Skin of body (tissue), 3 donors: Measurements from ENCODE around the gene SLC7A4. TPM values are rescaled to one million over a fixed set of nuclear protein-coding genes. Genes with fewer than 3 reads are reported as not detected.

Experiments used
- DNase-seq: peaks from one replicate; lab custom pipeline; 2025; lab: John Stamatoyannopoulos, UW
- small RNA-seq: library from RNA; depleted of rRNA; stranded (forward); fragments of <200 nt; gene quantifications from one replicate; pipeline ENCODE3, GENCODE V24; 2014; ENCODE audit warnings: low replicate concordance
- total RNA-seq: library from RNA; depleted of rRNA; stranded (reverse); fragments of >200 nt; gene quantifications from one replicate; pipeline ENCODE4 v1.2.3, GENCODE V29; 2014

SLC7A4 gene
- total RNA-seq, 1 donor from 2014 or later = 0.69 TPM

DNA sequence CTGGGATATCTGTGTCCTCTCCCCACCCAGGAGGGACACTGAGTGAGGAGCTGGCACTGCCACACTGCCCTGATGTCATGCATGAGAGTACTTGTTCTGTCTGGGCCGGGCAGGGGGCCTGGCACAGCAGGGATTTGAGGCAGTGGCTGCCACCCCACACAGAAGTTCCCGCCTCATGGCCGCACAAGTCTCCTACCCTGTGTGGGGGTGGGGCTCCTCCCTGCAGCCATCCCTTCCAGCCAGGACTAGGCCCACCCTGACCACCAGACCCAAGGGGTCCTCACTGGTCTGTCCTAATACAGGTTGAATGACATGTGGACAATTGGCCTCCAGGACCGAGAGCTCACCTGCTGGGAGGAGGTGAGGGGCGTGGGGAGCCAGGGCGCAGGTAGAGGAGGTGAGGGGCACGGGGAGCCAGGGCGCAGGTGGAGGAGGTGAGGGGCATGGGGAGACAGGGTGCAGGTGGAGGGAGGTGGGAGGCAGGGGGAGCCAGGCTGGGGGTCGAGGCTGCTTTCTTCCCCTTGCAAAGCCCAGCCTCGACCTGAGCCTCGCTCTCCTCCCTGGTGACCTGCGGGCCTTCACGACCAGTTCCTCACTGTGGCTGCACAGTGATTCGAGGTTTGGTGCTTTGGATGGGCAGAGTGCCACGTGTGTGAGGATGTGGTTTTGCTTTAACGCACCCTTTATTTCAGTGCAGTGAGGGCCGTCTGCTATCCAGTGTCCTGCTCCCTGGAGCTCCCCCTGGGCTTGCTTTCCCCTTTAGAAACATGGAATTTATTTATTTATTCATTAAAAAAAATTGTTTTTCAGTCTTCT lies 42.8 kb downstream of the SLC7A4 start:
- no peak for DNase-seq

DNA sequence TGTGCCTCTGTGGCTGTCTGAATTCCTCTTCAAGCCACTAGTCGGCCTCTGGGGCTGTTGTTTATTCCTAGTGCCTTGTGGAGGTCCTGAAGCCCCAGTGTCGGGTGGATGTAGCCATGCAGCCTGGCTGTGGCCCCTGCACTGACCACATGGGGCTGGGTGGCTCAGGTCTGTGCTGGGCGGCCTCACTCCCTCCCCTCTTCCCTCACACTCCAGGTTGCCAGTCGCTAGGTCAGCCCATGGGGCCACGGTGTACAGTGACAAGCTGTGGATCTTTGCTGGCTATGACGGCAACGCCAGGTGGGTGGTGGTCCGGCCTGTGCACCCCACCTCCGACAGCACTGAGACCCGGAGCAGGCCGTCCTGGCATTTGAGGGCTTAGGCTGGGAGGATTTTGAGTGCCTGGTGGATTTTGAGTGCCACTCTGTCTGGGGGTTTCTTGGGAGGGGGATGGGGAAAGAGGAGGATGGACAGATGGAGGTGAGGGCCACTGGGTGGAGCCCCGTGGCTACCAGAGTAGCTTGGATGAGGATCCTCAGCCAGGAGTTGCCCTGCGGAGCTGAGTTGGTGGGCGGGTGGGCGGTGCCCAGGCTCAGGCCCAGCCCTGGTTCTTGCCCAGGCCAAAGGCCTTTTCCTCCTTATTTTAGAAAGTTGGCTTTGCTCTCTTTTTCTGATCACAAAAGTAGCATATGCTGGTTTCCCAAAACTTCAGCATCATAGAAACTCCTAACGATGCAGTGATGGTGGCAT lies 43.6 kb downstream of the SLC7A4 start:
- no peak for DNase-seq

DNA sequence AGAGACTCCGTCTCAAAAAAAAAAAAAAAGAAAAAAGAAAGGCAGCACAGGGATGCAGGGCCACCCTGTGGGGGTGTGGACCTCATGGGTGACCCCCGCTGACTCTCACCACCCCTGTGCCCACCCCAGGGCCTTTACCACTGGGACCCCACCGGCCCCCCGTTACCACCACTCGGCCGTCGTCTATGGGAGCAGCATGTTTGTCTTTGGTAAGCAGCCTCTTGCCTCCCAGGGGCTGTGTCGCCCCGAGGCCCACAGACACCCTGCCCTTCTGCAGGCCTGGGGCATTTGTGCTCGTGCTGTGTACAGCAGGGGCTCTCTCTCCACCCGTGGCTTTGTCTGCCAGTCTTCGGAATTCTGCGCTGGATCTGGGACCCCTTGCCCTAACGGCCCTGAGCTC lies 45.0 kb downstream of the SLC7A4 start:
- no peak for DNase-seq

DNA sequence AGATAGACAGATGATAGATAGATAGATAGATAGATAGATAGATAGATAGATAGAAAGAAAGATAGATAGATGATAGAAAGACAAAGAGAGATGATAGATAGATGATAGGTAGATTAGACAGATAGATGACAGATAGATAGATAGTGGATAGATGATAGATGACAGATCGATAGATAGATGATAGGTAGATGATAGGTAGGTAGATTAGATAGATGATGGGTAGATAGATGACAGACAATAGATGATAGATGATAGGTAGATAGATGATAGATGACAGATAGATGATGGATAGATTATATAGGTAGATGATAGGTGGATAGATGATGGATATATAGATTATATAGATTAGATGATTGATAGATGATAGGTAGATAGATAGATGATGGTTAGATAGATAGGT lies 46.0 kb downstream of the SLC7A4 start:
- no peak for DNase-seq

DNA sequence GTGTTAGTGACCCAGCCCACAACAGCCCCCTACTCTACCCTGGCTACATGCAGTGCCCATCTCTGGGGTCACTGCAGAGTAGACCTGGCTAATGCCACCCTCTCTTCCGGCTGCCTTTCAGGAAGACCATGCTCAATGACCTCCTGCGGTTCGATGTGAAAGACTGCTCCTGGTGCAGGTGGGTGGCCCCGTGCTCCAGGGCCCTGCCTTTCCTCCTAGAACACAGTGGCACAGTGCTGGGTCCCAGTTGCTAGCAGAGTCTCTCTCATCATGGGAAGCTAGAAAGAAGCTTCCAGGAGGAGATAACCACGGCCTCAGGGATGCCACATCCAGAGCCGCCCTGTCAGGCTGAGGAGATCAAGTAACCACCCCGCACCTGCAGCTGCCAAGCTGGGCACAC lies 46.6 kb downstream of the SLC7A4 start:
- no peak for DNase-seq

DNA sequence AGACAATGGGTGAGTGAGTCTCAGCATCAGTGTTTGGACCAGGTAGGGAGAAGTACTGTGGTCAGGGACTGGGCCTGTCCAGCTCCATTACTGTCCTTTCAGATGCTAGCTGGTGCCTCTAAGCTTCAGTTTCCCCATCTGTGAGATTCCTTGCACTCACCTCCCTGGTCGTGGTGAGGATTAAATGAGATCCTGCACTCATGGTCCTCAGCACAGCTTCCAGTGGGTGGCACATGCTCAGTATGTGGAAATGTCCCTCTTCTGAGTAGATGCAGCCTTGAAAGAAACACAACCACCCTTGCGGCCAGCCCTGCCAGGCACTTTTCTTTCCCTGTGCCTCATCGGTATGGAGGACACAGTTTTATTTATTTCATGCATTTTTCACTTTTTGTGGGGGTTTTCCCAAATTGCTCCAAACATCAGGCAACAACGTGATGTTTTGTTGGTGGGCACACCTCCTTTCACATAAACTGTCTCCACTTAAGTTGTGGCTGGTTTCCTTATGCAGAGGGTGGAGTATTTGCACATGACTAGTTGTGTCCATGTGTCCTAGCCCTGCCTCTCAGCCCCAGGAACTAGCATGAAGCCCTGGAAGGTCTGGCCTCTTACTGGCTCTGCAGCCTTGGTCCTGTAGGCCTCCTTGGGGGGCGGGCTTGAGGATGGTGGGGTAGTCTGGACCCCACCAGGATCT lies 49.1 kb downstream of the SLC7A4 start:
- DNase-seq = no peak

DNA sequence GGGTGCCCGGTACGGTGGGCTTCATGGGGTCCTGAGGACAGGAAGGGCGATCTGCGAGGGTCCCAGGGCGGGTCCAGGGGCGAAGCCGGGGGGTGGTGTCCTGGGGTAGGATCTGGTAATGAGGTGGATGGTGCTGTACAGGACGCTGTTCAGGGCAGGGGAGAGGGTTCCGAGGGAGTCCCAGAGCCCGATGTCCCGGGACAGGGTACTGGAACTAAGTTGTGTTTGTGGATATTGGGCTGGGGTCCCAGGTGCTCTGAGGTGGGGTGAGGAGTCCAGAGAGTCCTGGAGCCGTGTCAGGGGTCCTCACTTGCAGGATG lies 49.8 kb downstream of the SLC7A4 start:
- DNase-seq = no peak

DNA sequence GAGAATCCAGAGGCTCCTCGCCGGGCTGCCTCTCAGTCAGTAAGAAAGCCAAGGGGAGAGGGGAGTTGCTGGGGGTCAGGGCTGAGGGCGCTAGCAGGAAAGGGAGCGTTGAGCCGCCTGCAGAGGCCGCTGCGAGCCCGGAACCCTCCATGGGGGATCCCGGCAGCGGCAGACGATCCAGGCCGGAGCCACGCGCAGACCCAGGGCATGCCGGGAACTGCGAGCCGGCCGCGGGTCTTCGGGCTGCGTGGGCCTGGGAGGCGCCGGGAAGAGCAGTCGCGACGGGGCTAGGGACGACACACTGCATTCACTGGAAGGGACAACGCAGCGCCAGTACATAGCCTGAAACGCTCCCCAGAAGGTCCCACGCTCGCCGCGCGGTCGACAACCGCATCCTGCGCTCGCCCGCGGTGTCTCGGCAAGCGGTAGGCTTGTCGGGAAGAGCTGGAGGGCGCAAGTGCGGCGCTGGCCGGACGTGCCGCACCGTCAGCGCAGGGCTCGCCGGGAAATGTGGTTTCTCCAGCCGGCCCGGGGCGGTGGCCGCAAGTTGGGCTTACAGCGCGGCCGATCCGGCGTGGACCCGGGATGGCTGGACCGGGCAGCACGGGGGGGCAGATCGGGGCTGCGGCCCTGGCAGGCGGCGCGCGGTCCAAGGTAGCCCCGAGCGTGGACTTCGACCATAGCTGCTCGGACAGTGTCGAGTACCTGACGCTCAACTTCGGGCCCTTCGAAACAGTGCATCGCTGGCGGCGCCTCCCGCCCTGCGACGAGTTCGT lies 50.4 kb downstream of the SLC7A4 start, which contains the start of gene LZTR1:
Gene LZTR1, plus strand, starts transcription at position 511 of the 776 bp plus-strand sequence. Its CDS starts 75 bp downstream, at position 586.
- peak; percentile 64 for DNase-seq

DNA sequence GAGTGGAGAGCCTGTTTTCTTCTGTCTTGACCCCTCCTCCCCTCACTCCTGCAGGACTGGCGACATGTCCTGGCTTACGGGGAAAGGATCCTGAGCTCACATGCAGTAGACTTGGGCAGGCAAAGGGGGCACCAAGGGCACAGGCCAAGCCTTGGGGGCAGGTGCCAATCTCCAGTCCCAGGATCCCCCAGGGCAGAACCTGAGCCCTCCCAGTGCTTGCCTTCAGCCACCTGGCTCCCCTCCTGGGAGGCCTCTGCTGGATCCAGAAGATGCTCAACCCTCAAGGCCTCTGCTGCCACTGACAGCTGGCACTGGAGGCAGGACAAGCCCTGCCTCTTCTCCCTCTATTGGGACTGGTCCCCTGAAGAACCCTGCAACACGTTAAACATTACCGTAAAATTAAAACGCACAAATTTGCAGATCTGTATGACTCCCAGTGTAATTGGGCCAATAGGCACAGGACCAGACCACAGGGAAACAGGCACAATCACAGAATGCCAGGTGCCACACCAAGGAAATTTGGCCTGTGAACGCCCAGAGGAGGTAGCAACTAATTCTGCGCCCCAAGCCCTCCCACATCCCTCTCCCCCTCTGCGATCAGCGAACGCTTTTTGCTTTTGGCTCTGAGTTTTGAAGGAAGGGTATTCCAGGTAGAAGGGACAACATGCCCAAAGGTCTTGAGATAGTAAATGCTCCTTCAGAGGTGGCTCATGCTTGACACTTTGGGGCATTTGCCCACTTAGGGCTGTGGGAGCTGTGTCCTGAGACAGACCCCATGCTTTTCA lies 51.2 kb downstream of the SLC7A4 start:
- DNase-seq = no peak

DNA sequence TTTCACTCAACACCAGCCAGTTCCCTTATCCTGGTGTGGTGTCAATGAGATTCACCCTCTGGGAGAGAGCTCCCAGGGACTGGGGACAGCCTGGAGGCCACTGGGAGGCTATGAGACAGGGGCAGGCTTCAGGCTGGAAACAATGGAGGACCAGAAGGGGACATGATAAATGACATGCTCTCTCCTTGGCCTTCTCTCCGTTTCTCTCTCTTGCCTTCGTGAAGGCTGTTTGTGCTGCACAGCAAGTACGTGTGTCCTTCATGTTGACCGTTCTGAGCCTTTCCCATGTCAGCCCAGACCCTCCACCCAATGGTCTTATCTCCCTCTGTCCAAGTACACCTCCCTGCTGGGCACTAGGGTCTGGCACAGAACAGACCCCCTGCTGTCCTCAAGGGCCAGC lies 51.8 kb downstream of the SLC7A4 start:
- DNase-seq = no peak

DNA sequence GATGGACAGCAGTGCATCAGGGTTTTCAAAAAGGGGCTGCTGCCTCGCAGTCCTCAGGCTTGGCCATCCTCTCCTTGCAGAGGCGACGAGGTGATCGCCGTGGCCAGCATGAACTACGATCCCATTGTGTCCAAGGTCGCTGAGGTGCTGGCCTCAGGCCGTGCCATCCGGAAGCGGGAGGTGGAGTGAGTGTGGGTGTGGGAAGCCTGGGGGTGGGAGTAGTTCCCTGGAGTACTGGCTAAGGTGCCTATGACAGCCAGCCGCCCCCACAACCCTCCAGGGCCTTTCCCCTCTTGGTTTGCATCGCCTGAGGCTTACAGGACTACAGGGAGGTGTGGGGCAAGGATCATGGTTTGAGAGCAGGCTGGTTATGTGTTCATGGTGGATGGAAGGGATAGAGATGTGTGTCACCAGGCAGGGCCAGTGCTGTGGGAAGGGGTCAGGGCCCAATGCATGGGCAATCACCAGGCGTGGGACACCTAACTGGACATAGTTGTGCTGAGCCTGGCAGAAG lies 52.4 kb downstream of the SLC7A4 start:
- no peak for DNase-seq

DNA sequence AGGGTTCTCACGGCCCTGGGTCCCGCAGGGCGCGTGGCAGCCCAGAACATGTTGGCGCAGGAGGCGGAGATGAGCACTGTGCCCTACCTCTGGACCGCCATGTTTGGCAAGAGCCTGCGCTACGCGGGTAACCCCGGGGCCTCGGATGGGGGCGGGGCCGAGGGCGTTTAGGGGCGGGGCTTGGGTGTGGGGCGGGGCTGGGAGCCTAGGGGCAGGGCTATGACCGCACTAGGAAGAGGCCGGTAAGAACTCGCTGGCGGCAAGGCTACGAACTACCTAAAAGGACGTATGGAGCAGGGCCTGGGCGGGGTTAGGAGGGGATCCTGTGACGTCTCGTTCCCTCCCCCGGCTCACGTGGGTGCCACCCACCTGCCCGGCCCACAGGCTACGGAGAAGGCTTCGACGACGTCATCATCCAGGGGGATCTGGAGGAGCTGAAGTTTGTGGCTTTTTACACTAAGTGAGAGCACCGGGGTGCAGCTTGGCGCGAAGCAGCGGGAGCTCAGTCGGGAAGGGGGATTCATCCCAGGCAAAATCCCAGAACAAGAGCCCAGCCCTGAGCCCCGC lies 53.0 kb downstream of the SLC7A4 start:
- no peak for DNase-seq

Small RNA genes lying within 50 kb of the gene (small RNA-seq; reads per million reads assigned to genes)
- gene MIR649 = not detected

Other genes starting within 250 kb of the SLC7A4 start
- gene PI4KA, start 173.8 kb downstream of the SLC7A4 start, total RNA-seq = 40.5 TPM
- 6.6 TPM for gene SNAP29, start 173.6 kb downstream of the SLC7A4 start, total RNA-seq
- gene CRKL, start 115.2 kb downstream of the SLC7A4 start, total RNA-seq = 42.0 TPM
- gene AIFM3, start 65.3 kb downstream of the SLC7A4 start, total RNA-seq = 0.20 TPM
- gene LZTR1, start 50.3 kb downstream of the SLC7A4 start, total RNA-seq = 33.7 TPM
- gene THAP7, start 30.4 kb downstream of the SLC7A4 start, total RNA-seq = 10.7 TPM
- gene P2RX6, start 17.4 kb downstream of the SLC7A4 start, total RNA-seq = 0.59 TPM
- 0.20 TPM for gene LRRC74B, start 13.4 kb upstream of the SLC7A4 start, total RNA-seq